GM21619 (cell line): ENCODE data around the gene CLCA1.

Source experiments
- ATAC-seq: cut with Tn5 transposase; IDR thresholded peaks from one replicate; pipeline ENCODE4 v1.9.1; 2021; ENCODE audit not compliant: unreplicated experiment

CLCA1 gene

GRCh38 chr1:86468501-86468977 lies at the start of gene CLCA1:
Gene CLCA1, plus strand, starts transcription at chr1:86468927. Its CDS starts 45 bp downstream, at chr1:86468972.
- ATAC-seq = no peak

GRCh38 chr1:86419277-86419903 lies 49.3 kb upstream of the CLCA1 start:
- peak; percentile 83 for ATAC-seq

GRCh38 chr1:86421601-86422280 lies 47.0 kb upstream of the CLCA1 start:
- no peak for ATAC-seq

- no peak for ATAC-seq
Observed at GRCh38 chr1:86423473-86423872, 45.3 kb upstream of the CLCA1 start.

- no peak for ATAC-seq
Observed at GRCh38 chr1:86423873-86424272, 44.9 kb upstream of the CLCA1 start, which contains the start of gene CLCA2. Gene CLCA2, plus strand, starts transcription at chr1:86424171. Its CDS starts 77 bp downstream, at chr1:86424248.

- ATAC-seq = no peak
Observed at GRCh38 chr1:86429122-86429725, 39.5 kb upstream of the CLCA1 start.

- no peak for ATAC-seq
Observed at GRCh38 chr1:86429835-86430234, 38.9 kb upstream of the CLCA1 start.

GRCh38 chr1:86430376-86430775 lies 38.4 kb upstream of the CLCA1 start:
- no peak for ATAC-seq

- ATAC-seq = no peak
Observed at GRCh38 chr1:86434059-86434458, 34.7 kb upstream of the CLCA1 start.

GRCh38 chr1:86435327-86435726 lies 33.4 kb upstream of the CLCA1 start:
- no peak for ATAC-seq

- ATAC-seq = no peak
Observed at GRCh38 chr1:86436041-86436440, 32.7 kb upstream of the CLCA1 start.

- no peak for ATAC-seq
Observed at GRCh38 chr1:86441581-86441980, 27.1 kb upstream of the CLCA1 start.

- no peak for ATAC-seq
Observed at GRCh38 chr1:86441997-86442396, 26.7 kb upstream of the CLCA1 start.

- no peak for ATAC-seq
Observed at GRCh38 chr1:86445919-86446318, 22.8 kb upstream of the CLCA1 start.

- ATAC-seq = no peak
Observed at GRCh38 chr1:86447198-86447790, 21.4 kb upstream of the CLCA1 start.

GRCh38 chr1:86448670-86449069 lies 20.1 kb upstream of the CLCA1 start:
- ATAC-seq = no peak

GRCh38 chr1:86449103-86449502 lies 19.6 kb upstream of the CLCA1 start:
- no peak for ATAC-seq

- no peak for ATAC-seq
Observed at GRCh38 chr1:86450847-86451246, 17.9 kb upstream of the CLCA1 start.

GRCh38 chr1:86453664-86454063 lies 15.1 kb upstream of the CLCA1 start:
- ATAC-seq = no peak

GRCh38 chr1:86455073-86455472 lies 13.7 kb upstream of the CLCA1 start:
- no peak for ATAC-seq

GRCh38 chr1:86460998-86461397 lies 7.7 kb upstream of the CLCA1 start:
- ATAC-seq = no peak

- no peak for ATAC-seq
Observed at GRCh38 chr1:86461482-86461881, 7.2 kb upstream of the CLCA1 start.
